Measurements from ENCODE around the gene DOCK9. TPM values are rescaled to one million over a fixed set of nuclear protein-coding genes. Genes with fewer than 3 reads are reported as not detected.
A peak's percentile ranks its signal among the peaks of the same experiment; 100 is the strongest.

The DOCK9 gene
- total and polyA plus RNA-seq, 2 donors (not counting 1 experiment from before 2014, with no cell fraction given): 18.5 to 28.0 TPM

GRCh38 chr13:98918771-98919170 lies 59.1 kb downstream of the DOCK9 start:
- intact Hi-C loops (cut with micrococcal nuclease): no loop called here
- Histone ChIP-seq H3K36me3 (replicated peaks in 1 of 2; ENCODE audit: control extremely low read depth in 1 of 2, control insufficient read depth in 1 of 2, extremely low read depth in 1 of 2, insufficient read depth in 2 of 2, low read length in 1 of 2) (peaks cover 0 to 4% of the 10 kb centered on the region in 2 experiments), H3K27ac (ENCODE audit: low read length in 2 of 2) (no peak overlapping the region), H3K4me2 (replicated peaks; ENCODE audit: low read depth, low read length, poor library complexity, severe bottlenecking) (peak overlapping the region; percentile 38), H2AFZ (ENCODE audit: insufficient read depth, low read depth, low read length, poor library complexity, severe bottlenecking) (no peak overlapping the region), H3K4me3 (ENCODE audit: control extremely low read depth in 1 of 5, extremely low read depth in 1 of 5, insufficient read depth in 1 of 5, low read depth in 2 of 5, low read length in 4 of 5) (no peak overlapping the region), H3K27me3 (replicated peaks in 1 of 4; ENCODE audit: control extremely low read depth in 1 of 4, control insufficient read depth in 3 of 4, insufficient read depth in 4 of 4, low read length in 3 of 4) (no peaks in the 10 kb centered on the region), H3K79me2 (ENCODE audit: control insufficient read depth, insufficient read depth, low read length) (no peaks in the 10 kb centered on the region), H3K9ac (ENCODE audit: low read length) (no peak overlapping the region), H3K4me1 (ENCODE audit: control insufficient read depth in 2 of 2, insufficient read depth in 2 of 2, low read length in 2 of 2) (peaks cover 10 to 12% of the 10 kb centered on the region in 2 donors), H3K9me3 (ENCODE audit: control extremely low read depth in 1 of 3, control insufficient read depth in 2 of 3, insufficient read depth in 1 of 3, low read length in 2 of 3) (no peaks in the 10 kb centered on the region), H4K20me1 (ENCODE audit: control insufficient read depth, insufficient read depth, low read length, poor library complexity, severe bottlenecking) (no peaks in the 10 kb centered on the region)
- POLR2A ChIA-PET: no interaction called here
- Mint-ChIP-seq H3K27ac (peak overlapping the region; percentile 11), H3K4me3 (peak overlapping the region; percentile 13), H3K27me3 (no peaks in the 10 kb centered on the region), H3K9me3 (ENCODE audit: insufficient read depth) (no peaks in the 10 kb centered on the region), H3K4me1 (peaks cover 9% of the 10 kb centered on the region)
- TF ChIP-seq EZH2 (IDR thresholded peaks at IDR 0.05; ENCODE audit: borderline replicate concordance, insufficient read depth, low read depth, low read length, poor library complexity, severe bottlenecking): no peak
- no peak for TF ChIP-seq CTCF (IDR thresholded peaks at IDR 0.05)
- DNase-seq (peak; percentile 7), ATAC-seq (ENCODE audit: low read depth) (no peak)
- CTCF ChIA-PET: no interaction called here
- 0% methylated on average over 1 of the region's 4 CpGs for WGBS (ENCODE audit: insufficient coverage)

- no peak overlapping the region for H3K4me2 ChIP-seq (replicated peaks; ENCODE audit: low read depth, low read length, poor library complexity, severe bottlenecking)
- H3K36me3 ChIP-seq (replicated peaks in 1 of 2; ENCODE audit: control extremely low read depth in 1 of 2, control insufficient read depth in 1 of 2, extremely low read depth in 1 of 2, insufficient read depth in 2 of 2, low read length in 1 of 2): peaks cover 0 to under 1% of the 10 kb centered on the region in 2 experiments
- no peak overlapping the region for H3K4me3 ChIP-seq (ENCODE audit: control extremely low read depth in 1 of 5, extremely low read depth in 1 of 5, insufficient read depth in 1 of 5, low read depth in 2 of 5, low read length in 4 of 5)
- Mint-ChIP-seq H3K9me3 (ENCODE audit: insufficient read depth) (no peaks in the 10 kb centered on the region), H3K27ac (no peak overlapping the region), H3K4me1 (peaks cover 9% of the 10 kb centered on the region), H3K4me3 (no peak overlapping the region), H3K27me3 (no peaks in the 10 kb centered on the region)
- intact Hi-C loops (cut with micrococcal nuclease): no loop called here
- no peak overlapping the region for H2AFZ ChIP-seq (ENCODE audit: insufficient read depth, low read depth, low read length, poor library complexity, severe bottlenecking)
- TF ChIP-seq EZH2 (IDR thresholded peaks at IDR 0.05; ENCODE audit: borderline replicate concordance, insufficient read depth, low read depth, low read length, poor library complexity, severe bottlenecking): no peak
- ATAC-seq (ENCODE audit: low read depth): no peak
- H3K79me2 ChIP-seq (ENCODE audit: control insufficient read depth, insufficient read depth, low read length): no peaks in the 10 kb centered on the region
- no peak overlapping the region for H3K27ac ChIP-seq (ENCODE audit: low read length in 2 of 2)
- CTCF ChIA-PET: interaction anchor here (0.7 kb wide), 1 partner anchor 1543 kb away, joined by 5 read pairs; no protein-coding TSS in a partner anchor
- no CpG with 5 or more reads among the region's 1 CpG for WGBS (ENCODE audit: insufficient coverage)
- no peak overlapping the region for H3K9ac ChIP-seq (ENCODE audit: low read length)
- H3K9me3 ChIP-seq (ENCODE audit: control extremely low read depth in 1 of 3, control insufficient read depth in 2 of 3, insufficient read depth in 1 of 3, low read length in 2 of 3): no peaks in the 10 kb centered on the region
- DNase-seq: no peak
- peaks cover 10 to 12% of the 10 kb centered on the region in 2 donors for H3K4me1 ChIP-seq (ENCODE audit: control insufficient read depth in 2 of 2, insufficient read depth in 2 of 2, low read length in 2 of 2)
- POLR2A ChIA-PET: no interaction called here
- no peaks in the 10 kb centered on the region for H3K27me3 ChIP-seq (replicated peaks in 1 of 4; ENCODE audit: control extremely low read depth in 1 of 4, control insufficient read depth in 3 of 4, insufficient read depth in 4 of 4, low read length in 3 of 4)
- no peaks in the 10 kb centered on the region for H4K20me1 ChIP-seq (ENCODE audit: control insufficient read depth, insufficient read depth, low read length, poor library complexity, severe bottlenecking)
These were observed 60.7 kb downstream of the DOCK9 start for GRCh38 chr13:98917116-98917515.
